PC-9 (cell line): ENCODE measurements around the gene VAT1L. TPM values are rescaled to one million over a fixed set of nuclear protein-coding genes. Genes with fewer than 3 reads are reported as not detected.

Source experiments
- BruUV-seq: library from RNA; stranded (reverse); fragments of 400-500 nt; replicated peaks from 2 replicates; lab custom pipeline; 2021; lab: Mats Ljungman, UMichigan
- CTCF ChIA-PET: fragments of 300-600 bp; sonication (Branson Sonifier 250); formaldehyde crosslinking; loops from one replicate; lab custom pipeline; 2022; ENCODE audit warnings: antibody characterized with exemption; lab: Charles Lee
- POLR2A ChIA-PET: fragments of 300-600 bp; sonication (Branson Sonifier 250); formaldehyde crosslinking; loops from one replicate; lab custom pipeline; 2022; ENCODE audit warnings: antibody characterized with exemption; ENCODE audit not compliant: unreplicated experiment; lab: Charles Lee
- DNase-seq, 2 experiments: peaks; one replicate each; pipeline versions ENCODE4 v3.0.0 to v3.0.0-alpha.2; 2015 to 2022; ENCODE audit warnings: mixed read lengths in 1 of 2
- H2AFZ ChIP-seq: fragments of 200-600 bp; sonication (generic); 2 replicates; pipeline ENCODE4 v1.8.1; 2017; ENCODE audit warnings: antibody characterized with exemption
- H3F3A ChIP-seq: fragments of 200-600 bp; sonication (generic); 2 replicates; pipeline ENCODE4 v1.8.1; 2017; ENCODE audit warnings: antibody characterized with exemption, mild to moderate bottlenecking, low read depth; ENCODE audit not compliant: insufficient read depth
- H3K27ac ChIP-seq: fragments of 200-600 bp; sonication (generic); 2 replicates; pipeline ENCODE4 v1.6.1; 2016; ENCODE audit warnings: mixed run types
- H3K27me3 ChIP-seq: fragments of 200-600 bp; sonication (generic); 2 replicates; pipeline ENCODE4 v1.6.1; 2016; ENCODE audit warnings: low read depth, mixed run types; ENCODE audit not compliant: insufficient read depth
- H3K36me3 ChIP-seq: fragments of 200-600 bp; sonication (generic); 2 replicates; pipeline ENCODE4 v1.6.1; 2016; ENCODE audit warnings: low read depth, mixed run types
- H3K4me1 ChIP-seq: fragments of 200-600 bp; sonication (generic); replicated peaks from 2 replicates; pipeline ENCODE4 v1.6.1; 2016; ENCODE audit warnings: mixed run types; ENCODE audit not compliant: insufficient read depth
- H3K4me2 ChIP-seq: fragments of 200-600 bp; sonication (generic); 2 replicates; pipeline ENCODE4 v1.6.1; 2017; ENCODE audit warnings: mixed run types
- H3K4me3 ChIP-seq: fragments of 200-600 bp; sonication (generic); 2 replicates; pipeline ENCODE4 v1.6.1; 2016; ENCODE audit warnings: mixed run types
- H3K79me2 ChIP-seq: fragments of 200-600 bp; sonication (generic); 2 replicates; pipeline ENCODE4 v1.6.1; 2017; ENCODE audit warnings: low read depth, mixed run types
- H3K9me2 ChIP-seq: fragments of 200-600 bp; sonication (generic); 2 replicates; pipeline ENCODE4 v1.8.1; 2017; ENCODE audit warnings: mild to moderate bottlenecking; ENCODE audit not compliant: insufficient read depth
- H3K9me3 ChIP-seq: fragments of 200-600 bp; sonication (generic); 2 replicates; pipeline ENCODE4 v1.8.1; 2016; ENCODE audit warnings: low read depth; ENCODE audit not compliant: insufficient read depth
- H4K20me1 ChIP-seq: fragments of 200-600 bp; sonication (generic); 2 replicates; pipeline ENCODE4 v1.8.1; 2017; ENCODE audit not compliant: insufficient read depth
- EZH2 ChIP-seq: fragments of 200-600 bp; sonication (generic); IDR thresholded peaks from 2 replicates; pipeline ENCODE4 v1.8.0; 2017; ENCODE audit warnings: antibody characterized with exemption, low read depth
- intact Hi-C: fragments of 100-400 bp; cut with micrococcal nuclease; formaldehyde crosslinking; loops from one replicate; pipeline ENCODE4 v1.10.0; 2022; ENCODE audit not compliant: unreplicated experiment
- total RNA-seq: library from RNA; stranded (reverse); gene quantifications from 2 replicates; pipeline ENCODE4 v1.2.3, GENCODE V29; 2021
- TF ChIP-seq, protein P1 (sequence below): fragments of 200-600 bp; sonication (generic); conservative IDR thresholded peaks from 2 replicates; pipeline ENCODE4 v1.6.1; 2017; ENCODE audit warnings: mixed run types, antibody characterized with exemption, mild to moderate bottlenecking, moderate library complexity

The VAT1L gene
- total RNA-seq, 1 experiment from 2014 or later, result not detected

DNA sequence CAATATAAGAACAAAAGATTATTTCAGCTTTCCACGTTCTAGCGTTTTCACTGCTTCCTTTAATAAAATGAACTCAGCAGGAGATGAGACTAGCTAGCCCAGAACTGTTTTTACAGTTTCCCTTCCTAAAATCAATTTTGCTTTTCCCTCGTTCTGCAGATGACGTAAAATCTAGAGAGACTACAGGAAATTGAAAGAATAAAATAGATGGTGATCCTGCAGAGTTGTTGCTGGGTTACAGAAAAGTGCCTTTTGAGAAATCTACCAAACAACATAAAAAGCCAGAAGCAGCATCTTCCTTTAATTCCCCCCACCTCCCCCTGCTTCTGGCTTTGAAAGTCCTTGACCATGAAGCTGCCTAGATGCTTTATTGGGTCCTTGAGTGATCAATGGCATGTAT, 137.2 kb downstream of the VAT1L start:
- BruUV-seq, result no TSS peak
- no peaks in the 10 kb centered on the region for H3K79me2 ChIP-seq
- POLR2A ChIA-PET, result no interaction called here
- no peak overlapping the region for H3K4me2 ChIP-seq
- no peaks in the 10 kb centered on the region for H3K9me2 ChIP-seq
- H3K27me3 ChIP-seq, result peaks cover 85% of the 10 kb centered on the region
- TF ChIP-seq, protein P1, sequence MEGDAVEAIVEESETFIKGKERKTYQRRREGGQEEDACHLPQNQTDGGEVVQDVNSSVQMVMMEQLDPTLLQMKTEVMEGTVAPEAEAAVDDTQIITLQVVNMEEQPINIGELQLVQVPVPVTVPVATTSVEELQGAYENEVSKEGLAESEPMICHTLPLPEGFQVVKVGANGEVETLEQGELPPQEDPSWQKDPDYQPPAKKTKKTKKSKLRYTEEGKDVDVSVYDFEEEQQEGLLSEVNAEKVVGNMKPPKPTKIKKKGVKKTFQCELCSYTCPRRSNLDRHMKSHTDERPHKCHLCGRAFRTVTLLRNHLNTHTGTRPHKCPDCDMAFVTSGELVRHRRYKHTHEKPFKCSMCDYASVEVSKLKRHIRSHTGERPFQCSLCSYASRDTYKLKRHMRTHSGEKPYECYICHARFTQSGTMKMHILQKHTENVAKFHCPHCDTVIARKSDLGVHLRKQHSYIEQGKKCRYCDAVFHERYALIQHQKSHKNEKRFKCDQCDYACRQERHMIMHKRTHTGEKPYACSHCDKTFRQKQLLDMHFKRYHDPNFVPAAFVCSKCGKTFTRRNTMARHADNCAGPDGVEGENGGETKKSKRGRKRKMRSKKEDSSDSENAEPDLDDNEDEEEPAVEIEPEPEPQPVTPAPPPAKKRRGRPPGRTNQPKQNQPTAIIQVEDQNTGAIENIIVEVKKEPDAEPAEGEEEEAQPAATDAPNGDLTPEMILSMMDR, result no peak
- no peak for TF ChIP-seq EZH2
- H3K27ac ChIP-seq, result no peak overlapping the region
- no peak overlapping the region for H2AFZ ChIP-seq
- H4K20me1 ChIP-seq, result no peaks in the 10 kb centered on the region
- H3K4me1 ChIP-seq, result no peaks in the 10 kb centered on the region
- no peak overlapping the region for H3K4me3 ChIP-seq
- intact Hi-C loops, result no loop called here
- CTCF ChIA-PET, result no interaction called here
- H3K9me3 ChIP-seq, result no peaks in the 10 kb centered on the region
- H3K36me3 ChIP-seq, result no peaks in the 10 kb centered on the region
- H3F3A ChIP-seq, result no peaks in the 10 kb centered on the region
- DNase-seq, result no peak

DNA sequence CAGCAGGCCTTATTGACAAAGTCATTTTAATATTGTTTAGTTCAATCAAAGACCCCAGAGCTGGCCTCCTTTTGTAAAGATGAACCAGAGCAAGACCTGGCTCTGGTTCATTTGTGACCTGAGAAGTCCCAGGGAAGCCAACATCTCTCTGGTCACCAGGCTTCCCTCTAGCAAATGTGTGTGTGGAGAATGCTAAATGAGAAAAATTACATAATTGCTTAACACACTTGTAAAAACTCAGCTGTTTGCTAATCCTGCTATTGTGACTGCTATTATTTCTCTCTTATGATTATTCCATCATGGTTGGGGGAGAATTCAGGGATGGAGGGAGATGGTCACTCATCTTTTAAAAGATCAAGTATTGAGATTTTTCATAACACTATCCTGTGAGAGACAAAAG, 139.7 kb downstream of the VAT1L start:
- intact Hi-C loops, result no loop called here
- H3K79me2 ChIP-seq, result no peaks in the 10 kb centered on the region
- no peak overlapping the region for H2AFZ ChIP-seq
- ChIA-PET CTCF (no interaction called here), POLR2A (no interaction called here)
- H3K4me1 ChIP-seq, result no peaks in the 10 kb centered on the region
- no peaks in the 10 kb centered on the region for H3K36me3 ChIP-seq
- TF ChIP-seq, protein P1, result no peak
- TF ChIP-seq EZH2, result no peak
- no peaks in the 10 kb centered on the region for H3K9me2 ChIP-seq
- DNase-seq, result no peak
- H4K20me1 ChIP-seq, result no peaks in the 10 kb centered on the region
- H3K4me3 ChIP-seq, result no peak overlapping the region
- no peak overlapping the region for H3K27ac ChIP-seq
- BruUV-seq, result no TSS peak
- H3K9me3 ChIP-seq, result no peaks in the 10 kb centered on the region; the same call in 1 of the 2 replicates
- peaks cover 72% of the 10 kb centered on the region for H3K27me3 ChIP-seq
- H3F3A ChIP-seq, result no peaks in the 10 kb centered on the region
- H3K4me2 ChIP-seq, result no peak overlapping the region

DNA sequence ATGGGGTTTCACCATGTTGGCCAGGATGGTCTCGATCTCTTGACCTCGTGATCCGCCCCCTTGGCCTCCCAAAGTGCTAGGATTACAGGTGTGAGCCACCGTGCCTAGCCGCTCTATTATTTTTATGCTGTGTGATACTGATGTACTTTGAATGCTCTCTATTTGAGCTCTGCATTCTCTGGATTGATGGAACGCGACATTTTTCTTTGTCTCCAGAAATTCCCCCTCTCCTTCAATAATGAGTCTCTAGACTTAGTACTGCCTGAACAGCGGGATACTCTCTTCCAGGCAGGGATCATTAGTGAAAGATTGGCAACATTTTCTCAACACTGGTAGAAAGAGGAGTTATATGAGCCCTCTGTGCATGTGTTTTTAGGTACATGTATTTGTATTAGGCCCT, 140.6 kb downstream of the VAT1L start:
- Histone ChIP-seq H2AFZ (no peak overlapping the region), H3K79me2 (no peaks in the 10 kb centered on the region), H3F3A (no peaks in the 10 kb centered on the region), H3K27me3 (peaks cover 63% of the 10 kb centered on the region), H3K4me1 (no peaks in the 10 kb centered on the region), H3K27ac (no peak overlapping the region), H3K4me3 (no peak overlapping the region), H3K36me3 (no peaks in the 10 kb centered on the region), H3K4me2 (no peak overlapping the region), H3K9me3 (no peaks in the 10 kb centered on the region; the same call in 1 of the 2 replicates), H4K20me1 (no peaks in the 10 kb centered on the region), H3K9me2 (no peaks in the 10 kb centered on the region)
- no TSS peak for BruUV-seq
- no peak for DNase-seq
- intact Hi-C loops, result no loop called here
- TF ChIP-seq EZH2, result no peak
- ChIA-PET CTCF (no interaction called here), POLR2A (no interaction called here)

DNA sequence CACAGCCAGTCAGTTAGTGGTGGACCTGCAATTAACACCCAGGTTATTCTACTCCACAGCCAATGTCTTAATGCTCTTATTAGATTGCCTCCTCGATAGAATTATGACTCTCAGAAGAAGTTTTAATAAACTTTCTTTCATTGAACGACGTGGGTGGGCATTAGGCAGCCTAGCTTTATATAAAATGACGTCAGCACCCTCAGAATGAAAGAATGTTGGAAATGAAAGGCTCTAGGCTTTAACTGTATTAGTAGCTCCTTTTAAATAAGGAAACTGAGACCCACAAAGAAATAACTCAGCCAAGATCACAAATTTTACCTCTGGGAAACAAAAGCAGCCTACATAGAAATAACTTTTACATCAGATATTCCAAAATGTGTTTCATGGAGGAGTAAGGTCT, 142.7 kb downstream of the VAT1L start:
- no peak overlapping the region for H3K27ac ChIP-seq
- intact Hi-C loops, result no loop called here
- no peak for TF ChIP-seq EZH2
- TF ChIP-seq, protein P1, result no peak
- no peak overlapping the region for H3K4me3 ChIP-seq
- no peaks in the 10 kb centered on the region; the same call in 1 of the 2 replicates for H3K9me3 ChIP-seq
- H3K4me2 ChIP-seq, result no peak overlapping the region
- H3K4me1 ChIP-seq, result no peaks in the 10 kb centered on the region
- peaks cover 45% of the 10 kb centered on the region for H3K27me3 ChIP-seq
- no peak for DNase-seq
- H3K36me3 ChIP-seq, result no peaks in the 10 kb centered on the region
- H3F3A ChIP-seq, result no peaks in the 10 kb centered on the region
- H3K9me2 ChIP-seq, result no peaks in the 10 kb centered on the region
- ChIA-PET POLR2A (interaction anchor here (0.5 kb wide), 1 partner anchor 237 kb away, joined by 3 read pairs; no protein-coding TSS in a partner anchor), CTCF (no interaction called here)
- no peak overlapping the region for H2AFZ ChIP-seq
- no TSS peak for BruUV-seq
- H4K20me1 ChIP-seq, result no peaks in the 10 kb centered on the region
- H3K79me2 ChIP-seq, result no peaks in the 10 kb centered on the region
